GM23248 (cell line): Measurements from ENCODE around the gene C20orf144.

Source experiments
- EZH2 ChIP-seq: fragments of 200-600 bp; sonication (generic); IDR thresholded peaks from 2 replicates; pipeline ENCODE4 v1.6.1; 2018; ENCODE audit warnings: antibody characterized with exemption, mild to moderate bottlenecking; ENCODE audit not compliant: insufficient read depth, poor library complexity, severe bottlenecking
- EZH2phosphoT487 ChIP-seq: fragments of 200-600 bp; sonication (generic); IDR thresholded peaks from 2 replicates; pipeline ENCODE4 v1.6.1; 2018; ENCODE audit warnings: antibody characterized with exemption, moderate library complexity, mild to moderate bottlenecking, low read depth; ENCODE audit not compliant: insufficient read depth

DNA sequence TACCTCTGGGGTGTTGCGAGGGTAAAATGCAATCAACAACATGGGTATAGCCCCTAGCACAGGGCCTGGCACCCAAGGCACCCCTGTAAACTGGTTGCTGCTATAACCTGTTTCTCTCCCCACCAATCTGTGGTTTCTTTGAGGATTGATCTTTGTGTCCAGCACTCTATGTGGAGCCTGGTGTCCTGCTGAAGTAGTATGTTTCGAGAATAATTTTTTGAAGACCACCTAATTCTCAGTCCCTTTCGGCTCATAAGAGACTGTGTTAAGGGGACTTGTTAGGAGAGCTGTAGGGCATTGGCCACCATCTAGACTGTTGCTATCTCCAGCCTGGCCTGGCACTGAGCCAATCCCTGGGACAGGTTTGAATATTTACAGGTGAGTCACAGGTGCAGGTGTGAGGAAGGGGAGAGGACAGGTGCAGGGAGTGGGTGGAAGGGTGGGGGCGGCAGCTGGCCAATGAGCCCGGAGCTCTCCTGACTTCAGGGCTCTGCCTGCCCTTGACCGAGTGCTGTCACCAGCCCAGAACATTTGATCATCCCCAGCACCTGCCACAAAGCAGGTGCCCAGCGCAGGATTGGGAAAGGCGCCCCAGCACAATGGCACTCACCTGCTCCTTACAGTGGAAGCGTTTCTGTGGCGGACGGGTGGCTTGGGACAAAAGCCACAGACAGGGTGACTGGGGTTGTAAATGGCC lies 8.1 kb upstream of the C20orf144 start:
- TF ChIP-seq EZH2 (no peak), EZH2phosphoT487 (no peak)
